ENCODE results near the gene ZNF365. TPM values are rescaled to one million over a fixed set of nuclear protein-coding genes. Genes with fewer than 3 reads are reported as not detected.

ZNF365 gene
- total RNA-seq, 4 donors from 2014 or later, result 0.21 to 1.7 (median 1.5) TPM; not detected in 1

DNA sequence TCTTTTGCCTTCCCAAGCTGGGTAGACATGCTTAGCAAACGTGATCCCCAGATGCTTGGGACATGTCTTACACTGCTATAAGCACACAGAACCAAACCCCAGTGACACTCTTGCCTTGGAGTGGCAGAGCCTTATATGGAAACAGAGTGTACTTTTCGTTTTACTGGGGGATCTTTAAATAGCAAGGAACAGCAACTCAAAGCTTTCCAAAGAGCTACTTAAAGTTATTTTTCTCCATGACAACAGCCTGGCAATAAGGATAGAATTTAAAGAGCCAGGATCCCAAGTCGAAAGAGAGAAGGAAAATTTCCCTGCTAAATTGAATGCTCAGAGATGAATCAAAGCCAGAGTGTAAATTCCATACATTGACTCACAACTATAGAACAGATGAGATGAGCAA, 67.8 kb downstream of the ZNF365 start:
- Histone ChIP-seq H3K27ac (no peak overlapping the region), H3K27me3 (no peaks in the 10 kb centered on the region), H3K4me3 (no peak overlapping the region), H3K9me3 (no peaks in the 10 kb centered on the region), H3K4me1 (no peaks in the 10 kb centered on the region), H3K36me3 (no peaks in the 10 kb centered on the region)
- TF ChIP-seq, protein P1, sequence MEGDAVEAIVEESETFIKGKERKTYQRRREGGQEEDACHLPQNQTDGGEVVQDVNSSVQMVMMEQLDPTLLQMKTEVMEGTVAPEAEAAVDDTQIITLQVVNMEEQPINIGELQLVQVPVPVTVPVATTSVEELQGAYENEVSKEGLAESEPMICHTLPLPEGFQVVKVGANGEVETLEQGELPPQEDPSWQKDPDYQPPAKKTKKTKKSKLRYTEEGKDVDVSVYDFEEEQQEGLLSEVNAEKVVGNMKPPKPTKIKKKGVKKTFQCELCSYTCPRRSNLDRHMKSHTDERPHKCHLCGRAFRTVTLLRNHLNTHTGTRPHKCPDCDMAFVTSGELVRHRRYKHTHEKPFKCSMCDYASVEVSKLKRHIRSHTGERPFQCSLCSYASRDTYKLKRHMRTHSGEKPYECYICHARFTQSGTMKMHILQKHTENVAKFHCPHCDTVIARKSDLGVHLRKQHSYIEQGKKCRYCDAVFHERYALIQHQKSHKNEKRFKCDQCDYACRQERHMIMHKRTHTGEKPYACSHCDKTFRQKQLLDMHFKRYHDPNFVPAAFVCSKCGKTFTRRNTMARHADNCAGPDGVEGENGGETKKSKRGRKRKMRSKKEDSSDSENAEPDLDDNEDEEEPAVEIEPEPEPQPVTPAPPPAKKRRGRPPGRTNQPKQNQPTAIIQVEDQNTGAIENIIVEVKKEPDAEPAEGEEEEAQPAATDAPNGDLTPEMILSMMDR (IDR thresholded peaks at IDR 0.05), result no peak
- TF ChIP-seq POLR2A (IDR thresholded peaks at IDR 0.05) (no peak), EP300 (IDR thresholded peaks at IDR 0.05) (no peak)
- WGBS, 2 donors, result 46 to 50% methylated on average over 3 of the region's 3 CpGs
- no peak for DNase-seq (ENCODE audit: low spot score in 2 of 2)

DNA sequence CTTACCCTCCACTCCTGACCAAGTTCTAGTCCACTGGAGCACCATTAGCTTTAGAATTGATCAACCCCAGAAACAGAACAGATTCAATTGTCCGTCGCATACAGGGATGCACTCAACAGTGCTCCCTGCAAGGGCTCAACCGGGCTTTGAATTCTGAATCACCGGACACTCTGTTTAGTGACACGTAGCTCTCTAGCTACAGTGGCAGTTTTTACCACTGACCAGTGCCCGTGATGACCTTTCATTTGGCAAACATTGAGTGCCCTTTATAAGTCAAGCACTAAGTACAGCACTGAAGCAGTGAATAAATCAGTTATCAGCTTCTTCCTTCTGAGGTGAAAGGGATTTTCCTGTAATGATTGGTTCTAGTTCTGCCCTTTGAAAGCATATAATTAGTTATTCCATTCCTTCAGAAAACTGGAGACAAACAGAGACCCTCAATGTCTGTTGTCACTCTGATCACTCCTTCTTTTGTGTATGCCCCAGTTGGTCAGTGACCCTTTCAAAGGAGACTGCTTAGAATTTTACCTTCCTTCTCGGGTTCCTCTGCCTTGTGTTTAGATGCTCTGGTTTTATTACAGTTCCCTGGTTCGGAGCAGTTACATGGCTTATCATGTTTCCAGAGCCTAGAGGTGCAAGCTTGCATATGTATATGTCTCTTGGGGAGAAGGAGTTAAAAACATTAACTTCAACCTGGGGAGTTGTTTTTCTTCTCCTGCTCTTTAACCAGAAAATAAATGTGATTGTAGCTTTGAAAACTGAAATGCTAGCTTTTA, 68.9 kb downstream of the ZNF365 start:
- Histone ChIP-seq H3K4me3 (no peak overlapping the region), H3K27me3 (no peaks in the 10 kb centered on the region), H3K9me3 (no peaks in the 10 kb centered on the region), H3K36me3 (no peaks in the 10 kb centered on the region), H3K27ac (no peak overlapping the region), H3K4me1 (no peaks in the 10 kb centered on the region)
- WGBS, 2 donors, result 78 to 80% methylated on average over 8 of the region's 8 CpGs
- no peak for DNase-seq (ENCODE audit: low spot score in 2 of 2)
- no peak for TF ChIP-seq EP300 (IDR thresholded peaks at IDR 0.05)
- TF ChIP-seq, protein P1 (IDR thresholded peaks at IDR 0.05), result no peak
- no peak for TF ChIP-seq POLR2A (IDR thresholded peaks at IDR 0.05)

DNA sequence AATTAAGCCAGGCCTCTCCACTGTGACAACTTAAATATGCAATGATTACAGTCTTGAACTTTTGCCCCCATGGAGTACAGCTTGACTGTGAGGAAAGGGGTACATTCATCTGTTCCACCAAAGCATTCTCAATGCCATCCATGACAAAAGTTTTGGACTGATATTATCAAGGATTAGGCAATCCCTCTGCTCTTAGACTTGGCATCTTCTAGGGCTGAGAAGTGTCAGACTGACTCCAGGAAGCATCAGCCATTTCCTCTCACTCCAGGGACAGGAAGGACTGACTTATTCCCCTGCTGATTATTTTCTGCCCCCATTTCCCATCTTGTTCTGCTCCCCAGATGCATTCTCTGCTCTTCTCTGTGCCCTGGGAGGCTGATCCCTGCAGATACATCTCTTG, 69.7 kb downstream of the ZNF365 start:
- DNase-seq (ENCODE audit: low spot score in 2 of 2), result no peak
- Histone ChIP-seq H3K36me3 (no peaks in the 10 kb centered on the region), H3K9me3 (no peaks in the 10 kb centered on the region), H3K27me3 (no peaks in the 10 kb centered on the region), H3K4me3 (no peak overlapping the region), H3K4me1 (no peaks in the 10 kb centered on the region), H3K27ac (no peak overlapping the region)
- TF ChIP-seq EP300 (IDR thresholded peaks at IDR 0.05), result no peak
- no peak for TF ChIP-seq POLR2A (IDR thresholded peaks at IDR 0.05)
- TF ChIP-seq, protein P1 (IDR thresholded peaks at IDR 0.05), result no peak

DNA sequence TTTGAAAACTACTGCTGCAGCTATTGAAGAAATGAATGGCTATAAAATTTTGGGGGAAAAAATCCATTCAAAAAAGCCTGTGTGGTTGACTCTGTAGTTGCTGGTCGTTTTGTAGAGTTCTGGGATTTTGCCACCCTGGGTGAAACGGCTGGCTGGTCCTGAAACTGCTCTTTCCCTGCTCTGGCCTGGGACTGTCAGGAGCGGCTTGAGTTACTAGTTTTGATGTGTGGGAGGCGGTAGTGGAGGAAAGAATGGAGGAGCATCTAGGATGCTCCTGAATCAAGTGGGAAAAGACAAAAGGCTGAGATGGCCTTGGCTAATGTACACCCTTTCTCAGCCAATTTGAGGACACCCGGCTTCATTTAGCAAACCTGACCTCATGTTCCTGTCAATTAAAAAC, 72.5 kb downstream of the ZNF365 start:
- Histone ChIP-seq H3K27me3 (no peaks in the 10 kb centered on the region), H3K4me3 (no peak overlapping the region), H3K36me3 (no peaks in the 10 kb centered on the region), H3K27ac (no peak overlapping the region), H3K4me1 (no peaks in the 10 kb centered on the region), H3K9me3 (no peaks in the 10 kb centered on the region)
- 72 to 74% methylated on average over 5 of the region's 5 CpGs for WGBS, 2 donors
- TF ChIP-seq POLR2A (IDR thresholded peaks at IDR 0.05) (no peak), EP300 (IDR thresholded peaks at IDR 0.05) (no peak)
- TF ChIP-seq, protein P1 (IDR thresholded peaks at IDR 0.05), result no peak
- DNase-seq (ENCODE audit: low spot score in 2 of 2), result no peak

DNA sequence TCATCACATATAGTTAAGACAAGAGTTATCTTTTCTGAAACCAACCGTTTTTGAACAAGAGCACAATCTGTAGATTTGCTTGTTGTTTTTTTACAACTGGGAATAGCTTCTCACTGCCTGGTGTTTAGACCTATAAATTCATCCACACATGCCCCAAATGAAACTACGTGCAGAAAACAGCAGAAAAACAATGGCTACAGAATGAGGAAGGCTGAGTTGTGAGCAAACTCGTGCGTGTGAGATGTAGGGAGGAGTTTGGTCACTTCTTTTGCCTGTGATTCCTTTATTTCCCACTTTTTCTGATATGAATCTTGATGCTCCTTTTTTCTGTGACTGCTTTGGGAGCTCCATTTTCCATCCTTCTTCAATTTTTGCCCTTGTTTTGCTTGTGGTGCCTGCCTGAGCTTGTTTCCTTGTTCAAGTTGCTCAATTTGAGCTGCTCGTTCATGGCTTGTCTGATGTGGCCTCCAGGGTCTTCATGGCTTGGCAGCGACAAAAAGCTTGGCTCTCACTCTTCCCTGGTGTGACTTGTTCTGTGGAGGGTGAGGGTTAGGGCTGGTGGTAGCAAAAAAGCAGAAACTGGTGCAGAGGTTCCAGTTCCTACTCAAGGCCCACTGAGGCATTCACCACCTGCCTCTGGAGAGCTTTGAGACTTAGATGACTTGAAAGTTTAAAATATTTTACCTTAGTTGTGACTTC, 76.9 kb downstream of the ZNF365 start:
- 55 to 56% methylated on average over 6 of the region's 6 CpGs for WGBS, 2 donors
- H3K9me3 ChIP-seq, result no peaks in the 10 kb centered on the region
- no peak overlapping the region for H3K4me3 ChIP-seq
- no peaks in the 10 kb centered on the region for H3K27me3 ChIP-seq
- DNase-seq (ENCODE audit: low spot score in 2 of 2), result no peak
- no peak overlapping the region for H3K27ac ChIP-seq
- H3K4me1 ChIP-seq, result peaks cover 0 to 11% (median 0%) of the 10 kb centered on the region in 4 donors
- TF ChIP-seq, protein P1 (IDR thresholded peaks at IDR 0.05), result no peak
- TF ChIP-seq EP300 (IDR thresholded peaks at IDR 0.05), result no peak
- TF ChIP-seq POLR2A (IDR thresholded peaks at IDR 0.05), result no peak
- no peaks in the 10 kb centered on the region for H3K36me3 ChIP-seq

Measured in tibial nerve (tissue), 4 donors.